Vagina (tissue), 2 donors: ENCODE data around the gene SAMD4B. TPM values are rescaled to one million over a fixed set of nuclear protein-coding genes. Genes with fewer than 3 reads are reported as not detected.

Experiments used
- DNase-seq, 2 donors: peaks; one replicate each; pipeline ENCODE4 v3.0.0-alpha.2; 2017; ENCODE audit errors: extremely low spot score in 2 of 2
- H3K27ac ChIP-seq: fragments of 200-600 bp; sonication (generic); one replicate; pipeline ENCODE4 v1.5.1; 2019
- H3K27me3 ChIP-seq: fragments of 200-600 bp; sonication (generic); one replicate; pipeline ENCODE4 v1.5.1; 2019
- H3K36me3 ChIP-seq, 2 donors: fragments of 200-600 bp; sonication (generic); one replicate each; pipeline ENCODE4 v1.5.1; 2017 to 2019
- H3K4me1 ChIP-seq: fragments of 200-600 bp; sonication (generic); one replicate; pipeline ENCODE4 v1.5.1; 2019
- H3K4me3 ChIP-seq, 2 donors: fragments of 200-600 bp; sonication (generic); 1 replicate in 1 of 2; 2 replicates in 1 of 2; pipeline ENCODE4 v1.5.1; 2016 to 2019
- H3K9me3 ChIP-seq: fragments of 200-600 bp; sonication (generic); one replicate; pipeline ENCODE4 v1.5.1; 2019
- CTCF ChIP-seq, 3 experiments: fragments of 450-650 bp in 2 of 3; fragments of 200-600 bp in 1 of 3; sonication (generic) in 1 of 3; IDR thresholded peaks; one replicate each; pipeline ENCODE4 v1.5.1; 2017 to 2019; ENCODE audit warnings: antibody characterized with exemption in 3 of 3, mild to moderate bottlenecking in 2 of 3, moderate library complexity in 2 of 3
- POLR2A ChIP-seq, 2 donors: fragments of 450-650 bp; IDR thresholded peaks; one replicate each; pipeline ENCODE4 v1.6.1; 2017; ENCODE audit warnings: antibody characterized with exemption in 2 of 2, mild to moderate bottlenecking in 2 of 2, moderate library complexity in 2 of 2
- POLR2AphosphoS5 ChIP-seq, 2 donors: sonication (generic); formaldehyde crosslinking; IDR thresholded peaks; one replicate each; pipeline ENCODE4 v1.9.0; 2017; ENCODE audit warnings: antibody characterized with exemption in 2 of 2, mild to moderate bottlenecking in 2 of 2, low read depth in 1 of 2; ENCODE audit not compliant: insufficient read depth in 1 of 2
- intact Hi-C: fragments of 100-400 bp; cut with DNase I; formaldehyde crosslinking; loops from one replicate; pipeline ENCODE4 v1.15.1; 2023
- microRNA-seq: library from miRNA; unstranded; fragments of <30 nt; microRNA quantifications from one replicate; pipeline ENCODE4, GENCODE V29; 2017; ENCODE audit warnings: borderline number of aligned reads, borderline replicate concordance
- small RNA-seq: library from RNA; depleted of rRNA; stranded (forward); fragments of <200 nt; gene quantifications from one replicate; pipeline ENCODE3, GENCODE V24; 2016
- total RNA-seq: library from RNA; depleted of rRNA; stranded (reverse); fragments of >200 nt; gene quantifications from one replicate; pipeline ENCODE4 v1.2.3, GENCODE V29; 2016

The SAMD4B gene
- total RNA-seq, 1 donor from 2014 or later, result 128 TPM

GRCh38 chr19:39433480-39434079, 91.4 kb downstream of the SAMD4B start:
- H3K27ac ChIP-seq, result peak overlapping the region; percentile 75
- TF ChIP-seq POLR2A (IDR thresholded peaks at IDR 0.05), result no peak
- no peak for TF ChIP-seq POLR2AphosphoS5 (IDR thresholded peaks at IDR 0.05; ENCODE audit: insufficient read depth in 1 of 2, low read depth in 1 of 2)
- no peak for TF ChIP-seq CTCF (IDR thresholded peaks at IDR 0.05)
- no peak overlapping the region for H3K4me3 ChIP-seq
- no peaks in the 10 kb centered on the region for H3K9me3 ChIP-seq
- no peaks in the 10 kb centered on the region for H3K27me3 ChIP-seq
- no peak for DNase-seq
- intact Hi-C loops, result no loop called here
- peaks cover 50% of the 10 kb centered on the region for H3K4me1 ChIP-seq
- peaks cover 7 to 40% of the 10 kb centered on the region in 2 donors for H3K36me3 ChIP-seq

GRCh38 chr19:39434123-39435076, 92.2 kb downstream of the SAMD4B start:
- Histone ChIP-seq H3K36me3 (peaks cover 7 to 40% of the 10 kb centered on the region in 2 donors), H3K27ac (peak overlapping the region; percentile 75), H3K9me3 (no peaks in the 10 kb centered on the region), H3K4me3 (peak overlapping the region; percentile 74 to 86), H3K27me3 (no peaks in the 10 kb centered on the region), H3K4me1 (peaks cover 43% of the 10 kb centered on the region)
- no peak for DNase-seq
- TF ChIP-seq POLR2A (IDR thresholded peaks at IDR 0.05) (no peak), POLR2AphosphoS5 (IDR thresholded peaks at IDR 0.05; ENCODE audit: insufficient read depth in 1 of 2, low read depth in 1 of 2) (no peak), CTCF (IDR thresholded peaks at IDR 0.05) (no peak)
- intact Hi-C loops, result no loop called here

Small RNA genes lying within 50 kb of the gene (microRNA-seq; reads per million reads assigned to microRNA genes)
- not detected for gene MIR4530

Small RNA genes lying within 50 kb of the gene (small RNA-seq; reads per million reads assigned to genes)
- gene AC011445.2, result not detected
- gene MIR4530, result not detected
- not detected for gene RN7SL566P

Other genes starting within 250 kb of the SAMD4B start
- gene PAK4, start 216.6 kb upstream of the SAMD4B start, total RNA-seq, result 19.4 TPM
- gene NCCRP1, start 145.5 kb upstream of the SAMD4B start, total RNA-seq, result 41.7 TPM
- gene SYCN, start 138.2 kb upstream of the SAMD4B start, total RNA-seq, result not detected
- gene IFNL3, start 97.4 kb upstream of the SAMD4B start, total RNA-seq, result not detected
- not detected for gene IFNL4, start 93.6 kb upstream of the SAMD4B start, total RNA-seq
- gene IFNL2, start 74.0 kb upstream of the SAMD4B start, total RNA-seq, result not detected
- not detected for gene IFNL1, start 46.0 kb upstream of the SAMD4B start, total RNA-seq
- gene LRFN1, start 21.6 kb upstream of the SAMD4B start, total RNA-seq, result 3.9 TPM
- 7.1 TPM for gene GMFG, start 6.4 kb upstream of the SAMD4B start, total RNA-seq
- 70.2 TPM for gene PAF1, start 48.7 kb downstream of the SAMD4B start, total RNA-seq
- gene MED29, start 49.0 kb downstream of the SAMD4B start, total RNA-seq, result 37.8 TPM
- gene ZFP36, start 64.4 kb downstream of the SAMD4B start, total RNA-seq, result 631 TPM
- 18.9 TPM for gene PLEKHG2, start 70.2 kb downstream of the SAMD4B start, total RNA-seq
- gene RPS16, start 93.5 kb downstream of the SAMD4B start, total RNA-seq, result 3,724 TPM
- 113 TPM for gene SUPT5H, start 103.2 kb downstream of the SAMD4B start, total RNA-seq
- gene TIMM50, start 138.4 kb downstream of the SAMD4B start, total RNA-seq, result 65.3 TPM
- not detected for gene DLL3, start 156.5 kb downstream of the SAMD4B start, total RNA-seq
- not detected for gene SELENOV, start 172.7 kb downstream of the SAMD4B start, total RNA-seq
- gene EID2B, start 190.4 kb downstream of the SAMD4B start, total RNA-seq, result 3.7 TPM
- 13.5 TPM for gene EID2, start 197.7 kb downstream of the SAMD4B start, total RNA-seq